Parietal lobe (tissue), 2 donors: ENCODE results near the gene IGFBP7. TPM values are rescaled to one million over a fixed set of nuclear protein-coding genes. Genes with fewer than 3 reads are reported as not detected.

Experiments
- small RNA-seq: library from RNA; depleted of rRNA; stranded (forward); fragments of <200 nt; gene quantifications from one replicate; pipeline ENCODE3, GENCODE V24; 2014; ENCODE audit warnings: low replicate concordance
- total RNA-seq: library from RNA; depleted of rRNA; stranded (reverse); fragments of >200 nt; gene quantifications from one replicate; pipeline ENCODE4 v1.2.3, GENCODE V29; 2014

IGFBP7 gene, protein sequence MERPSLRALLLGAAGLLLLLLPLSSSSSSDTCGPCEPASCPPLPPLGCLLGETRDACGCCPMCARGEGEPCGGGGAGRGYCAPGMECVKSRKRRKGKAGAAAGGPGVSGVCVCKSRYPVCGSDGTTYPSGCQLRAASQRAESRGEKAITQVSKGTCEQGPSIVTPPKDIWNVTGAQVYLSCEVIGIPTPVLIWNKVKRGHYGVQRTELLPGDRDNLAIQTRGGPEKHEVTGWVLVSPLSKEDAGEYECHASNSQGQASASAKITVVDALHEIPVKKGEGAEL
- 33.5 TPM for total RNA-seq

GRCh38 chr4:57109847-57110639, at the start of gene IGFBP7:
Gene IGFBP7, minus strand, starts transcription at chr4:57110385. Its CDS starts 34 bp downstream, at chr4:57110351.

Small RNA genes lying within 50 kb of the gene (small RNA-seq; reads per million reads assigned to genes)
- not detected for gene RNU6-998P

Other genes starting within 250 kb of the IGFBP7 start
- 11.6 TPM for gene REST, start 202.5 kb downstream of the IGFBP7 start, total RNA-seq
- gene NOA1, start 132.8 kb downstream of the IGFBP7 start, total RNA-seq: 19.1 TPM
- 192 TPM for gene POLR2B, start 131.5 kb downstream of the IGFBP7 start, total RNA-seq